Panc1 (cell line): Measurements from ENCODE around the gene NRDC. TPM values are rescaled to one million over a fixed set of nuclear protein-coding genes. Genes with fewer than 3 reads are reported as not detected.

Experiments
- ATAC-seq: fragments of 200-7000 bp; cut with Tn5 transposase; 2 replicates; pipeline ENCODE4 v1.9.1; 2020; ENCODE audit warnings: mild to moderate bottlenecking, moderate library complexity
- BruUV-seq: library from RNA; stranded (reverse); fragments of 400-500 nt; replicated peaks from 2 replicates; lab custom pipeline; 2021; lab: Mats Ljungman, UMichigan
- CTCF ChIA-PET: fragments of 300-600 bp; sonication (Branson Sonifier 250); formaldehyde crosslinking; loops from one replicate; lab custom pipeline; 2022; ENCODE audit warnings: antibody characterized with exemption; lab: Charles Lee
- POLR2A ChIA-PET: fragments of 300-600 bp; sonication (Branson Sonifier 250); formaldehyde crosslinking; loops from one replicate; lab custom pipeline; 2022; ENCODE audit warnings: antibody characterized with exemption; lab: Charles Lee
- DNase-seq: peaks from one replicate; pipeline ENCODE4 v3.0.0-alpha.2; 2010; ENCODE audit warnings: low read depth, low spot score
- H3K27ac ChIP-seq: 2 replicates; pipeline ENCODE4 v1.5.1; 2011; ENCODE audit warnings: mild to moderate bottlenecking, low read length, inconsistent platforms
- H3K27me3 ChIP-seq: fragments of 200-500 bp; sonication (Bioruptor generic); 2 replicates; pipeline ENCODE4 v1.6.0; 2014; ENCODE audit warnings: low read length, inconsistent platforms; ENCODE audit not compliant: control insufficient read depth, insufficient read depth
- H3K36me3 ChIP-seq: fragments of 200-500 bp; sonication (Bioruptor generic); 2 replicates; pipeline ENCODE4 v1.5.1; 2014; ENCODE audit warnings: inconsistent platforms, mild to moderate bottlenecking, low read length, moderate library complexity; ENCODE audit not compliant: control insufficient read depth, insufficient read depth
- H3K4me1 ChIP-seq: 2 replicates; pipeline ENCODE4 v1.5.1; 2011; ENCODE audit warnings: inconsistent platforms, mild to moderate bottlenecking, low read length, moderate library complexity; ENCODE audit not compliant: control insufficient read depth, insufficient read depth
- H3K4me3 ChIP-seq, 2 experiments: 2 replicates each; pipeline ENCODE4 v1.5.1; 2011 to 2012; ENCODE audit warnings: low read depth in 2 of 2, low read length in 2 of 2, mild to moderate bottlenecking in 2 of 2, inconsistent platforms in 1 of 2, moderate library complexity in 1 of 2
- H3K9me3 ChIP-seq: fragments of 200-500 bp; sonication (Bioruptor generic); 2 replicates; pipeline ENCODE4 v1.5.1; 2014; ENCODE audit warnings: low read depth, mild to moderate bottlenecking, inconsistent platforms, low read length, moderate library complexity; ENCODE audit not compliant: control insufficient read depth, insufficient read depth
- CTCF ChIP-seq: fragments of 450-650 bp; IDR thresholded peaks from 2 replicates; pipeline ENCODE4 v1.5.1; 2017; ENCODE audit warnings: mild to moderate bottlenecking
- POLR2AphosphoS5 ChIP-seq: IDR thresholded peaks from 2 replicates; pipeline ENCODE4 v1.6.1; 2012; ENCODE audit warnings: mild to moderate bottlenecking, low read depth, low read length, moderate library complexity
- REST ChIP-seq, 2 experiments: IDR thresholded peaks; 2 replicates each; pipeline ENCODE4 v1.6.1; 2011 to 2012; ENCODE audit warnings: low read depth in 2 of 2, control low read depth in 1 of 2, low read length in 1 of 2, mild to moderate bottlenecking in 1 of 2, moderate library complexity in 1 of 2; ENCODE audit not compliant: insufficient read depth in 1 of 2
- SIN3A ChIP-seq: IDR thresholded peaks from 2 replicates; pipeline ENCODE4 v1.6.1; 2012; ENCODE audit warnings: low read depth, mild to moderate bottlenecking, low read length, moderate library complexity, borderline replicate concordance; ENCODE audit not compliant: insufficient read depth
- TCF7L2 ChIP-seq: IDR thresholded peaks from 2 replicates; pipeline ENCODE4 v1.6.1; 2011; ENCODE audit warnings: mild to moderate bottlenecking, low read depth, low read length, inconsistent platforms
- in situ Hi-C: cut with HindIII; loops from 2 replicates; pipeline ENCODE4 v1.10.0; 2016; ENCODE audit warnings: low sequenced_read_pairs, low pct_unique_long_range_greater_than_20kb
- intact Hi-C: fragments of 100-400 bp; cut with micrococcal nuclease; formaldehyde crosslinking; loops from one replicate; pipeline ENCODE4 v1.10.0; 2022; ENCODE audit not compliant: unreplicated experiment
- total RNA-seq: library from RNA; stranded (reverse); gene quantifications from one replicate; pipeline ENCODE4 v1.2.1, GENCODE V29; 2021; ENCODE audit not compliant: unreplicated experiment

NRDC gene
- total RNA-seq, 1 experiment from 2014 or later = 180 TPM

- in situ Hi-C loops (no loop called here), intact Hi-C loops (no loop called here)
Observed at GRCh38 chr1:51784997-51785421, 93.5 kb downstream of the NRDC start.

GRCh38 chr1:51780927-51781326 lies 97.6 kb downstream of the NRDC start:
- no peaks in the 10 kb centered on the region for H3K4me1 ChIP-seq
- ChIA-PET CTCF (no interaction called here), POLR2A (no interaction called here)
- in situ Hi-C loops (no loop called here), intact Hi-C loops (no loop called here)
- BruUV-seq = no TSS peak
- H3K9me3 ChIP-seq = no peaks in the 10 kb centered on the region
- DNase-seq (no peak), ATAC-seq (no peak)
- H3K36me3 ChIP-seq = peaks cover 9% of the 10 kb centered on the region; the same call in 1 of the 2 replicates
- TF ChIP-seq TCF7L2 = no peak
- no peaks in the 10 kb centered on the region for H3K27me3 ChIP-seq
- no peak overlapping the region for H3K27ac ChIP-seq
- no peak overlapping the region for H3K4me3 ChIP-seq

More at GRCh38 chr1:51784997-51785421, 93.5 kb downstream of the NRDC start:
- no TSS peak for BruUV-seq
- ChIA-PET POLR2A (no interaction called here), CTCF (no interaction called here)
- Histone ChIP-seq H3K9me3 (no peaks in the 10 kb centered on the region), H3K27ac (no peak overlapping the region), H3K4me1 (peaks cover 17% of the 10 kb centered on the region), H3K4me3 (no peak overlapping the region), H3K27me3 (no peaks in the 10 kb centered on the region), H3K36me3 (peaks cover 42% of the 10 kb centered on the region)
- TF ChIP-seq REST (IDR thresholded peaks at IDR 0.05; ENCODE audit: insufficient read depth in 1 of 2, low read depth in 2 of 2, low read length in 1 of 2) (no peak), POLR2AphosphoS5 (no peak), SIN3A (no peak), CTCF (no peak), TCF7L2 (no peak)
- ATAC-seq (peak; percentile 28; the same call in 1 of the 2 replicates), DNase-seq (no peak)

- intact Hi-C loops (no loop called here), in situ Hi-C loops (no loop called here)
- no peak for DNase-seq
- ATAC-seq = no peak
- no TSS peak for BruUV-seq
- Histone ChIP-seq H3K4me3 (no peak overlapping the region), H3K36me3 (peaks cover 2% of the 10 kb centered on the region; the same call in 1 of the 2 replicates), H3K27me3 (no peaks in the 10 kb centered on the region), H3K4me1 (no peaks in the 10 kb centered on the region), H3K27ac (no peak overlapping the region), H3K9me3 (no peaks in the 10 kb centered on the region)
- ChIA-PET CTCF (interaction anchor here (0.6 kb wide), 1 partner anchor 12 kb away, joined by 5 read pairs; no protein-coding TSS in a partner anchor), POLR2A (no interaction called here)
- TF ChIP-seq SIN3A (no peak), REST (IDR thresholded peaks at IDR 0.05; ENCODE audit: insufficient read depth in 1 of 2, low read depth in 2 of 2, low read length in 1 of 2) (no peak), CTCF (no peak), POLR2AphosphoS5 (no peak), TCF7L2 (no peak)
Observed at GRCh38 chr1:51776408-51776807, 102.1 kb downstream of the NRDC start.
